Left ventricle myocardium inferior (tissue), 1 donor: ENCODE results near the gene PIF1. TPM values are rescaled to one million over a fixed set of nuclear protein-coding genes. Genes with fewer than 3 reads are reported as not detected.
A peak's percentile ranks its signal among the peaks of the same experiment; 100 is the strongest.

Experiments used
- DNase-seq: peaks from one replicate; pipeline ENCODE4 v3.0.0-alpha.2; 2020
- H3K27ac ChIP-seq: fragments of 200-600 bp; replicated peaks from 2 replicates; pipeline ENCODE4 v1.8.0; 2021
- H3K27me3 ChIP-seq: fragments of 200-600 bp; 2 replicates; pipeline ENCODE4 v1.8.0; 2021; ENCODE audit warnings: low read depth
- H3K36me3 ChIP-seq: fragments of 200-600 bp; 2 replicates; pipeline ENCODE4 v1.8.0; 2021
- H3K4me1 ChIP-seq: fragments of 200-600 bp; 2 replicates; pipeline ENCODE4 v1.8.0; 2021
- H3K4me3 ChIP-seq: fragments of 200-600 bp; 2 replicates; pipeline ENCODE4 v1.8.0; 2021; ENCODE audit warnings: mild to moderate bottlenecking, moderate library complexity
- H3K9me3 ChIP-seq: fragments of 200-600 bp; replicated peaks from 2 replicates; pipeline ENCODE4 v1.8.0; 2021
- CTCF ChIP-seq: fragments of 200-600 bp; IDR thresholded peaks from 2 replicates; pipeline ENCODE4 v1.8.0; 2021; ENCODE audit warnings: antibody characterized with exemption, mild to moderate bottlenecking, borderline replicate concordance
- intact Hi-C: fragments of 100-400 bp; cut with micrococcal nuclease; formaldehyde crosslinking; loops from one replicate; pipeline ENCODE4 v1.11.0; 2022
- long read RNA-seq: library from polyadenylated mRNA; unstranded; transcript quantifications from one replicate; pipeline ENCODE4 v2.0.0, GENCODE V29; 2021
- total RNA-seq: library from RNA; stranded (reverse); fragmentation: NEBNext Ultra II Directional; extraction: Animal tissue kit (Norgen Biotek cat#: 25700); gene quantifications from one replicate; pipeline ENCODE4 v1.2.1, GENCODE V29; 2021
- donor health status: DM: no; HTN: yes; CAD: no; lungs with severe emphysema.

The PIF1 gene
- total RNA-seq: 0.41 TPM
- long read RNA-seq, partial matches to known transcripts: 0 of 1 reads
- long read RNA-seq, other reads (novel, unspliced or antisense): 1 of 1 reads

DNA sequence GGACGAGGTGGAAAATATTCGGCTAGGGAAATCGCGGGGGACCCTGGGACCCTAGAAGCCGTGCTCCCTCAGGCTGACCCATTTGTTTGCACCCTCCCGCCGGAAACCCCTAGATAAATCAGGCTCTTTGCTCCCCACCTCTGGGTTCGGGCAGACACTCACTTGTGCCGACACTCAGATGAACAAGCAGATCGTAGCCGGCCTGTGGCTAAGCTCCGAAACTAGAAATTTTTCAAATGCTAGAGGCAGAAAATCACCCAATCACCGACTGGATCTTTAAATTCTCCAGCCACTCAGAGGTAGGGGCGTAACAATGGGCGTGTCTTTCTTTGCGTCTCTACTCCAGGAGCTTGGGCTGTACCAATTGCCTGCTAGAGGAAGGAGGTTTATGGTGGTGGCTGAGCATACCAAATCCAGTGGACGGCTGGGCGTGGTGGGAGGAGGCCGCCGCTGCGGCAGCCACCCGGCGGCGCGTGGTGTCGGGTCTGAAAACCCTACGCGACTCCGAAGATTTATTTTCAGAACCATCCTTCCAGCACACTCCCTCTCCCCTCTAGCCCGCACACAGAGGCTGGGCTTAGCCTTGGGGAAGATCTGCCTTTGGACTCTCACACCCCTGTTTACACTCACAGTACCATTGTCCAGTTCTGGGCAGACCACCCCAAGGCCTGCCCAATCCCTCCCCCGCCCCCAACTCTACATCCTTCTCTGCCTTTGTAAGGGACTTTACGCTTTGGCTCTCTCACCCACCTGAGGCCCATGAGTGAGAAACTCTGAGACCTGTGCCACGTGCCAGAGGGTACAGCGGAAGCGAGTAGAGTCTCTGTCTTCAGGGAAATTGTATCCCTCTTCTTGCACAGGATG, at the start of gene PIF1:
Gene PIF1 (minus strand): TSS at position 217 of the 864 bp plus-strand sequence. CDS start 1,312 bp downstream, outside the sequence.
- H3K27ac ChIP-seq: peak within 1 kb of the TSS; percentile 79
- H3K9me3 ChIP-seq: no peaks in the 10 kb centered on the region
- intact Hi-C loops: no loop called here
- peaks cover 6% of the 10 kb centered on the region for H3K27me3 ChIP-seq
- H3K4me3 ChIP-seq: peak within 1 kb of the TSS; percentile 70
- H3K4me1 ChIP-seq: peaks cover 31% of the 10 kb centered on the region
- no peaks in the 10 kb centered on the region for H3K36me3 ChIP-seq
- peak; percentile 83 for DNase-seq
- no peak for TF ChIP-seq CTCF

- no peaks in the 10 kb centered on the region for H3K9me3 ChIP-seq
- H3K27ac ChIP-seq: no peak overlapping the region
- H3K4me3 ChIP-seq: no peak overlapping the region
- peaks cover 24% of the 10 kb centered on the region for H3K4me1 ChIP-seq
- H3K36me3 ChIP-seq: peaks cover 16% of the 10 kb centered on the region
- no peaks in the 10 kb centered on the region for H3K27me3 ChIP-seq
- no peak for DNase-seq
- no peak for TF ChIP-seq CTCF
- intact Hi-C loops: no loop called here
Observed at GRCh38 chr15:64870353-64870752, 44.9 kb upstream of the PIF1 start.

- H3K36me3 ChIP-seq: peaks cover 25% of the 10 kb centered on the region
- no peaks in the 10 kb centered on the region for H3K9me3 ChIP-seq
- H3K27me3 ChIP-seq: no peaks in the 10 kb centered on the region
- no peak overlapping the region for H3K27ac ChIP-seq
- TF ChIP-seq CTCF: no peak
- intact Hi-C loops: no loop called here
- no peak for DNase-seq
- H3K4me1 ChIP-seq: peaks cover 31% of the 10 kb centered on the region
- no peak overlapping the region for H3K4me3 ChIP-seq
Observed at GRCh38 chr15:64869501-64869900, 44.1 kb upstream of the PIF1 start.

DNA sequence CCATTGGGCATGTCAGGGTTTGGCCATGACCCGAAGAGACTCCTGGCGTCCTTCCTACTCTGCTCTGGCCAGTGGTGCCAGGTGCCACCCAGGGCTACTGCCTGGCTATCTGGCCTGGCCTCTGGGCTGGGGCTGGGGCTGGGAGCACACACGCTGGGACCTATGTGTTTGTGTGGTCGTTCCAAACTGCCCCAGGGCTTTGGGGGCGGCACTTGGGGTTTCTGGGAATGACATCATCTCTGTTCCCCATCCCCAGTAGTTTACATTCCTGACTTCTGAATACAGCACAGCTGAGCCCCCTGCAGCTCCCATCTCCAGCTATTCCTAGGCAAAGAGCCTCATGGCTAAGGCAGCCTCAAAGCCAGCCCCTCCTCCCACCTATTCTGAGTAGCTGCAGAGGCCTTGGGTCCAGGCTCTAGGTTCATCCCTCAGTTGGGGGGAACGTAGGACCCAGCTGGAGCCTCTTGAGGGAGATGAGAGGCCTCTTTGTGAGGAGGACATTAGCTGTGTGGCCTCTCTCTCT, 40.6 kb upstream of the PIF1 start:
- Histone ChIP-seq H3K4me1 (peaks cover 29% of the 10 kb centered on the region), H3K9me3 (no peaks in the 10 kb centered on the region), H3K27me3 (no peaks in the 10 kb centered on the region), H3K27ac (no peak overlapping the region), H3K4me3 (no peak overlapping the region), H3K36me3 (peaks cover 40% of the 10 kb centered on the region)
- no peak for DNase-seq
- intact Hi-C loops: no loop called here
- TF ChIP-seq CTCF: no peak

DNA sequence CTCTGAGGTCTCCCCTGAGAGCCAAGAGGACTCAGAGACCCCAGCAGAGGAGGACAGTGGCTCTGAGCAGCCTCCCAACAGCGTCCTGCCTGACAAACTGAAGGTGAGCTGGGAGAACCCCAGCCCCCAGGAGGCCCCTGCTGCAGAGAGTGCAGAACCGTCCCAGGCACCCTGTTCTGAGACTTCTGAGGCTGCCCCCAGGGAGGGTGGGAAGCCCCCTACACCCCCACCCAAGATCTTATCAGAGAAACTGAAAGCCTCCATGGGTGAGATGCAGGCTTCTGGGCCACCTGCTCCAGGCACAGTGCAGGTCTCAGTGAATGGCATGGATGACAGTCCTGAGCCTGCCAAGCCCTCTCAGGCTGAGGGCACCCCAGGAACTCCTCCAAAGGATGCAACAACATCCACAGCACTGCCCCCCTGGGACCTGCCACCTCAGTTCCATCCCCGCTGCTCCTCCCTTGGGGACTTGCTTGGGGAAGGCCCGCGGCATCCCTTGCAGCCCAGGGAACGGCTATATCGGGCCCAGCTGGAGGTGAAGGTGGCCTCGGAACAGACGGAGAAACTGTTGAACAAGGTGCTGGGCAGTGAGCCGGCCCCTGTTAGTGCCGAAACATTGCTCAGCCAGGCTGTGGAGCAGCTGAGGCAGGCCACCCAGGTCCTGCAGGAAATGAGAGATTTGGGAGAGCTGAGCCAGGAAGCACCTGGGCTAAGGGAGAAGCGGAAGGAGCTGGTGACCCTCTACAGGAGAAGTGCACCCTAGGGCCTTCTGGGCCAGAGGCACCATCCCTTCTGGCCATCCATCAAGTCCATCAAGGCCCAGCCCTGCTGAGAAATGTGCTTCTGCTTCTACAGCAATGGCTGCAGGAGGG, 39.9 kb upstream of the PIF1 start:
- no peak for TF ChIP-seq CTCF
- H3K27me3 ChIP-seq: no peaks in the 10 kb centered on the region
- intact Hi-C loops: no loop called here
- no peak for DNase-seq
- H3K27ac ChIP-seq: peak overlapping the region; percentile 3
- H3K9me3 ChIP-seq: no peaks in the 10 kb centered on the region
- peaks cover 36% of the 10 kb centered on the region for H3K4me1 ChIP-seq
- H3K4me3 ChIP-seq: no peak overlapping the region
- H3K36me3 ChIP-seq: peaks cover 46% of the 10 kb centered on the region
